Measurements from ENCODE around the gene TTC6. TPM values are rescaled to one million over a fixed set of nuclear protein-coding genes. Genes with fewer than 3 reads are reported as not detected.

Gene TTC6
- total and polyA plus RNA-seq, 12 donors: 0.72 TPM; not detected in 11

- Histone ChIP-seq H3K4me3 (no peak overlapping the region), H3K27ac (no peak overlapping the region), H3K27me3 (peaks cover 43% of the 10 kb centered on the region), H3K9me3 (replicated peaks in 1 of 3) (no peaks in the 10 kb centered on the region), H3K36me3 (replicated peaks in 1 of 2) (no peaks in the 10 kb centered on the region), H3K4me1 (replicated peaks in 1 of 2) (no peaks in the 10 kb centered on the region)
- intact Hi-C loops (cut with DNase I): no loop called here
- no peak for DNase-seq
- TF ChIP-seq POLR2A (IDR thresholded peaks at IDR 0.05) (no peak), CTCF (IDR thresholded peaks at IDR 0.05) (no peak)
These were observed 11.2 kb downstream of the TTC6 start for GRCh38 chr14:37606678-37607077.

GRCh38 chr14:37608649-37609048 lies 13.2 kb downstream of the TTC6 start:
- WGBS, 4 donors: 56 to 69% (median 63%) methylated on average over 3 of the region's 3 CpGs
- H3K4me3 ChIP-seq: no peak overlapping the region
- H3K27me3 ChIP-seq: peaks cover 24% of the 10 kb centered on the region
- H3K27ac ChIP-seq: no peak overlapping the region
- TF ChIP-seq CTCF (IDR thresholded peaks at IDR 0.05) (no peak), POLR2A (IDR thresholded peaks at IDR 0.05) (no peak)
- no peaks in the 10 kb centered on the region for H3K4me1 ChIP-seq (replicated peaks in 1 of 2)
- no peak for DNase-seq
- H3K36me3 ChIP-seq (replicated peaks in 1 of 2): no peaks in the 10 kb centered on the region
- no peaks in the 10 kb centered on the region for H3K9me3 ChIP-seq (replicated peaks in 1 of 3)
- intact Hi-C loops (cut with DNase I): no loop called here

GRCh38 chr14:37610945-37611523 lies 15.6 kb downstream of the TTC6 start:
- 7 to 11% (median 8%) methylated on average over 8 to 52 of the region's 52 CpGs for WGBS, 4 donors
- DNase-seq: no peak
- no peak overlapping the region for H3K27ac ChIP-seq
- no peak overlapping the region for H3K4me3 ChIP-seq
- H3K4me1 ChIP-seq (replicated peaks in 1 of 2): no peaks in the 10 kb centered on the region
- TF ChIP-seq CTCF (IDR thresholded peaks at IDR 0.05) (no peak), POLR2A (IDR thresholded peaks at IDR 0.05) (no peak)
- H3K36me3 ChIP-seq (replicated peaks in 1 of 2): no peaks in the 10 kb centered on the region
- peaks cover 0 to 2% (median 0%) of the 10 kb centered on the region in 3 donors for H3K9me3 ChIP-seq (replicated peaks in 1 of 3)
- intact Hi-C loops (cut with DNase I): no loop called here
- peaks cover 16% of the 10 kb centered on the region for H3K27me3 ChIP-seq

GRCh38 chr14:37615582-37616289 lies 20.3 kb downstream of the TTC6 start:
- peaks cover 9% of the 10 kb centered on the region for H3K27me3 ChIP-seq
- no peak overlapping the region for H3K4me3 ChIP-seq
- H3K27ac ChIP-seq: no peak overlapping the region
- 87 to 92% (median 92%) methylated on average over 3 of the region's 3 CpGs for WGBS, 4 donors
- H3K36me3 ChIP-seq (replicated peaks in 1 of 2): no peaks in the 10 kb centered on the region
- intact Hi-C loops (cut with DNase I): no loop called here
- no peaks in the 10 kb centered on the region for H3K4me1 ChIP-seq (replicated peaks in 1 of 2)
- H3K9me3 ChIP-seq (replicated peaks in 1 of 3): peaks cover 0 to 4% (median 0%) of the 10 kb centered on the region in 3 donors
- no peak for TF ChIP-seq CTCF (IDR thresholded peaks at IDR 0.05)
- no peak for TF ChIP-seq POLR2A (IDR thresholded peaks at IDR 0.05)
- no peak for DNase-seq
